SK-N-SH treated with all-trans-retinoic acid at 6 μM for 48 hours (cell line): ENCODE results near the gene P2RY14.

ENCODE experiments used
- ATAC-seq: fragments of 200-7000 bp; cut with Tn5 transposase; 3 replicates; pipeline ENCODE4 v1.9.1; 2020; ENCODE audit warnings: mild to moderate bottlenecking, moderate library complexity
- ARNTL ChIP-seq: fragments of 450-650 bp; formaldehyde crosslinking; IDR thresholded peaks from 2 replicates; pipeline ENCODE4 v1.5.0; 2020; ENCODE audit warnings: low read depth, mild to moderate bottlenecking, moderate library complexity, borderline replicate concordance
- BACH2 ChIP-seq: fragments of 250-450 bp; sonication (Bioruptor Pico); IDR thresholded peaks from 2 replicates; pipeline ENCODE4 v1.9.0; 2021; ENCODE audit warnings: mild to moderate bottlenecking, borderline replicate concordance
- CSDC2 ChIP-seq: fragments of 250-450 bp; sonication (Bioruptor Pico); IDR thresholded peaks from 2 replicates; pipeline ENCODE4 v1.5.0; 2020; ENCODE audit warnings: mild to moderate bottlenecking, moderate library complexity
- ESRRG ChIP-seq: fragments of 250-450 bp; sonication (Bioruptor Pico); IDR thresholded peaks from 2 replicates; pipeline ENCODE4 v1.6.1; 2021; ENCODE audit warnings: mild to moderate bottlenecking
- GLIS3 ChIP-seq: fragments of 250-450 bp; sonication (Bioruptor Pico); IDR thresholded peaks from 2 replicates; pipeline ENCODE4 v1.5.0; 2020; ENCODE audit warnings: mild to moderate bottlenecking, moderate library complexity
- ISL1 ChIP-seq: fragments of 250-450 bp; sonication (Bioruptor Pico); IDR thresholded peaks from 2 replicates; pipeline ENCODE4 v2.1.2; 2022; ENCODE audit warnings: mild to moderate bottlenecking, moderate library complexity
- OSR1 ChIP-seq: fragments of 250-450 bp; sonication (Bioruptor Pico); IDR thresholded peaks from 2 replicates; pipeline ENCODE4 v1.8.0; 2022; ENCODE audit warnings: moderate library complexity, mild to moderate bottlenecking, inconsistent platforms
- PPARA ChIP-seq: fragments of 250-450 bp; sonication (Bioruptor Pico); IDR thresholded peaks from 2 replicates; pipeline ENCODE4 v1.5.0; 2020; ENCODE audit warnings: mild to moderate bottlenecking, borderline replicate concordance
- RARB ChIP-seq: fragments of 250-450 bp; sonication (Bioruptor Pico); IDR thresholded peaks from 2 replicates; pipeline ENCODE4 v1.8.0; 2021; ENCODE audit warnings: mild to moderate bottlenecking, moderate library complexity
- SNAI2 ChIP-seq: fragments of 250-450 bp; sonication (Bioruptor Pico); IDR thresholded peaks from 2 replicates; pipeline ENCODE4 v1.5.0; 2020; ENCODE audit warnings: mild to moderate bottlenecking, moderate library complexity
- TCF4 ChIP-seq: fragments of 250-450 bp; sonication (Bioruptor Pico); IDR thresholded peaks from 2 replicates; pipeline ENCODE4 v1.8.0; 2021; ENCODE audit warnings: mild to moderate bottlenecking, moderate library complexity, borderline replicate concordance
- TOX ChIP-seq: fragments of 250-450 bp; sonication (Bioruptor Pico); IDR thresholded peaks from 2 replicates; pipeline ENCODE4 v1.8.0; 2021; ENCODE audit warnings: mild to moderate bottlenecking, moderate library complexity, borderline replicate concordance
- ZC3H10 ChIP-seq: fragments of 250-450 bp; sonication (Bioruptor Pico); IDR thresholded peaks from 2 replicates; pipeline ENCODE4 v1.5.1; 2021; ENCODE audit warnings: mild to moderate bottlenecking, moderate library complexity
- ZFP3 ChIP-seq: fragments of 250-450 bp; sonication (Bioruptor Pico); IDR thresholded peaks from 2 replicates; pipeline ENCODE4 v1.5.0; 2020; ENCODE audit warnings: mild to moderate bottlenecking, moderate library complexity
- ZFP30 ChIP-seq: fragments of 450-650 bp; formaldehyde crosslinking; IDR thresholded peaks from 2 replicates; pipeline ENCODE4 v1.5.0; 2022; ENCODE audit warnings: mild to moderate bottlenecking, moderate library complexity
- ZNF565 ChIP-seq: fragments of 450-650 bp; formaldehyde crosslinking; conservative IDR thresholded peaks from 2 replicates; pipeline ENCODE4 v1.5.0; 2020; ENCODE audit warnings: low read depth, mild to moderate bottlenecking, moderate library complexity
- ZNF70 ChIP-seq: fragments of 450-650 bp; formaldehyde crosslinking; IDR thresholded peaks from 2 replicates; pipeline ENCODE4 v1.5.0; 2020; ENCODE audit warnings: mild to moderate bottlenecking, moderate library complexity
- ZNF8 ChIP-seq: fragments of 450-650 bp; formaldehyde crosslinking; IDR thresholded peaks from 2 replicates; pipeline ENCODE4 v1.5.0; 2020; ENCODE audit warnings: mild to moderate bottlenecking, moderate library complexity
- TF ChIP-seq, protein P1 (sequence below): fragments of 250-450 bp; sonication (Bioruptor Pico); IDR thresholded peaks from 2 replicates; pipeline ENCODE4 v1.5.1; 2021; ENCODE audit warnings: mild to moderate bottlenecking, moderate library complexity
- TF ChIP-seq, protein P2 (sequence below): fragments of 250-450 bp; sonication (Bioruptor Pico); IDR thresholded peaks from 2 replicates; pipeline ENCODE4 v1.5.0; 2020; ENCODE audit warnings: mild to moderate bottlenecking, moderate library complexity
- TF ChIP-seq, protein P3 (sequence below): fragments of 250-450 bp; sonication (Bioruptor Pico); IDR thresholded peaks from 2 replicates; pipeline ENCODE4 v1.8.0; 2020; ENCODE audit warnings: mild to moderate bottlenecking, moderate library complexity, borderline replicate concordance
- TF ChIP-seq, protein P4 (sequence below): fragments of 250-450 bp; sonication (Bioruptor Pico); IDR thresholded peaks from 2 replicates; pipeline ENCODE4 v1.8.0; 2021; ENCODE audit warnings: low read depth, mild to moderate bottlenecking, moderate library complexity, borderline replicate concordance

The P2RY14 gene

DNA sequence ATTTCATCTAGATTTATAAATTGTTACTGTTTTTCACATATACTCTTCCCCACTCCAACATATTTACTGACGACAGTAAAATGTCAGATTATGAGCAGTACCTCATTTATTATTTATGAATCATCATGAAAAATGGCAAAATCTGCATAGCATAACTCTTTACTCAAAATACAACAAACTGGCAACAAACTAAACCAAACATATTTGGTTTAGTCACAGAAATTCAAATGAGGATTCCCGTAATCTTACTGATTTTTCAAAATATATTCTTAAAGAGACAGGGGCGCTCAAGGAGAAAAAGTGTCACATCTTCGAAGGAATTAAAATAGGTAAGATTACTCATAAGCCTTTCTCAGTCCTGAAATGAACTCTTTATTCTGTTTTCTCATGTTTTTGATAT, 41.3 kb upstream of the P2RY14 start:
- no peak for TF ChIP-seq ZC3H10 (CRISPR knock-in tag)
- peak; percentile 41 for TF ChIP-seq ISL1 (CRISPR knock-in tag)
- peak; percentile 70 for ATAC-seq

DNA sequence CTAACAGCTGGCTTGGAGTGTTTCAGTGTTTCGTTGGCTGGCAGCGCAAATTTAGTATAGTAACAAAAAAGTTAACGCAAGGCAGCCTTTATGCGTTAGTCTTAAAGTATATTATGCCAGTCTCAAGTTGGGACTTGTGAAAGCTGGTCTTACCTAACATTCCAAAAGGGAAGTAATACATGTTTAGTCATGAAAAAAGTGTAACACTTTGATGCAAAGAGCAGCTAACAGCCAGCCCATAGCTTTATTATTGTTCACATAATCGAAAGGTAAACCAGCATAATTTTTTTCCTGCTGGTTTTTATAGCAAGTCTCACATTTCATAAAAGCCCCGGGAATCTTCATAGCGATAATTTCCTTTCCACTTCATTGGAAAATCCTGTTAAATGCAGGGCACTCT, 40.6 kb upstream of the P2RY14 start:
- TF ChIP-seq TCF4 (CRISPR knock-in tag) (no peak), ZNF70 (no peak), ZFP30 (no peak), ZNF8 (CRISPR knock-in tag) (no peak), ZC3H10 (CRISPR knock-in tag) (no peak), ESRRG (CRISPR knock-in tag) (no peak), TOX (no peak), CSDC2 (CRISPR knock-in tag) (no peak), ISL1 (CRISPR knock-in tag) (no peak), BACH2 (CRISPR knock-in tag) (no peak), RARB (no peak), ZNF565 (no peak), SNAI2 (CRISPR knock-in tag) (no peak), PPARA (no peak), OSR1 (CRISPR knock-in tag) (no peak), GLIS3 (CRISPR knock-in tag) (no peak)
- TF ChIP-seq, protein P1, sequence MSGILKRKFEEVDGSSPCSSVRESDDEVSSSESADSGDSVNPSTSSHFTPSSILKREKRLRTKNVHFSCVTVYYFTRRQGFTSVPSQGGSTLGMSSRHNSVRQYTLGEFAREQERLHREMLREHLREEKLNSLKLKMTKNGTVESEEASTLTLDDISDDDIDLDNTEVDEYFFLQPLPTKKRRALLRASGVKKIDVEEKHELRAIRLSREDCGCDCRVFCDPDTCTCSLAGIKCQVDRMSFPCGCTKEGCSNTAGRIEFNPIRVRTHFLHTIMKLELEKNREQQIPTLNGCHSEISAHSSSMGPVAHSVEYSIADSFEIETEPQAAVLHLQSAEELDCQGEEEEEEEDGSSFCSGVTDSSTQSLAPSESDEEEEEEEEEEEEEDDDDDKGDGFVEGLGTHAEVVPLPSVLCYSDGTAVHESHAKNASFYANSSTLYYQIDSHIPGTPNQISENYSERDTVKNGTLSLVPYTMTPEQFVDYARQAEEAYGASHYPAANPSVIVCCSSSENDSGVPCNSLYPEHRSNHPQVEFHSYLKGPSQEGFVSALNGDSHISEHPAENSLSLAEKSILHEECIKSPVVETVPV: no peak
- TF ChIP-seq, protein P2, sequence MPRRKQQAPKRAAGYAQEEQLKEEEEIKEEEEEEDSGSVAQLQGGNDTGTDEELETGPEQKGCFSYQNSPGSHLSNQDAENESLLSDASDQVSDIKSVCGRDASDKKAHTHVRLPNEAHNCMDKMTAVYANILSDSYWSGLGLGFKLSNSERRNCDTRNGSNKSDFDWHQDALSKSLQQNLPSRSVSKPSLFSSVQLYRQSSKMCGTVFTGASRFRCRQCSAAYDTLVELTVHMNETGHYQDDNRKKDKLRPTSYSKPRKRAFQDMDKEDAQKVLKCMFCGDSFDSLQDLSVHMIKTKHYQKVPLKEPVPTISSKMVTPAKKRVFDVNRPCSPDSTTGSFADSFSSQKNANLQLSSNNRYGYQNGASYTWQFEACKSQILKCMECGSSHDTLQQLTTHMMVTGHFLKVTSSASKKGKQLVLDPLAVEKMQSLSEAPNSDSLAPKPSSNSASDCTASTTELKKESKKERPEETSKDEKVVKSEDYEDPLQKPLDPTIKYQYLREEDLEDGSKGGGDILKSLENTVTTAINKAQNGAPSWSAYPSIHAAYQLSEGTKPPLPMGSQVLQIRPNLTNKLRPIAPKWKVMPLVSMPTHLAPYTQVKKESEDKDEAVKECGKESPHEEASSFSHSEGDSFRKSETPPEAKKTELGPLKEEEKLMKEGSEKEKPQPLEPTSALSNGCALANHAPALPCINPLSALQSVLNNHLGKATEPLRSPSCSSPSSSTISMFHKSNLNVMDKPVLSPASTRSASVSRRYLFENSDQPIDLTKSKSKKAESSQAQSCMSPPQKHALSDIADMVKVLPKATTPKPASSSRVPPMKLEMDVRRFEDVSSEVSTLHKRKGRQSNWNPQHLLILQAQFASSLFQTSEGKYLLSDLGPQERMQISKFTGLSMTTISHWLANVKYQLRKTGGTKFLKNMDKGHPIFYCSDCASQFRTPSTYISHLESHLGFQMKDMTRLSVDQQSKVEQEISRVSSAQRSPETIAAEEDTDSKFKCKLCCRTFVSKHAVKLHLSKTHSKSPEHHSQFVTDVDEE (CRISPR knock-in tag): no peak
- TF ChIP-seq, protein P3, sequence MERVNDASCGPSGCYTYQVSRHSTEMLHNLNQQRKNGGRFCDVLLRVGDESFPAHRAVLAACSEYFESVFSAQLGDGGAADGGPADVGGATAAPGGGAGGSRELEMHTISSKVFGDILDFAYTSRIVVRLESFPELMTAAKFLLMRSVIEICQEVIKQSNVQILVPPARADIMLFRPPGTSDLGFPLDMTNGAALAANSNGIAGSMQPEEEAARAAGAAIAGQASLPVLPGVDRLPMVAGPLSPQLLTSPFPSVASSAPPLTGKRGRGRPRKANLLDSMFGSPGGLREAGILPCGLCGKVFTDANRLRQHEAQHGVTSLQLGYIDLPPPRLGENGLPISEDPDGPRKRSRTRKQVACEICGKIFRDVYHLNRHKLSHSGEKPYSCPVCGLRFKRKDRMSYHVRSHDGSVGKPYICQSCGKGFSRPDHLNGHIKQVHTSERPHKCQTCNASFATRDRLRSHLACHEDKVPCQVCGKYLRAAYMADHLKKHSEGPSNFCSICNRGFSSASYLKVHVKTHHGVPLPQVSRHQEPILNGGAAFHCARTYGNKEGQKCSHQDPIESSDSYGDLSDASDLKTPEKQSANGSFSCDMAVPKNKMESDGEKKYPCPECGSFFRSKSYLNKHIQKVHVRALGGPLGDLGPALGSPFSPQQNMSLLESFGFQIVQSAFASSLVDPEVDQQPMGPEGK: no peak
- TF ChIP-seq, protein P4, sequence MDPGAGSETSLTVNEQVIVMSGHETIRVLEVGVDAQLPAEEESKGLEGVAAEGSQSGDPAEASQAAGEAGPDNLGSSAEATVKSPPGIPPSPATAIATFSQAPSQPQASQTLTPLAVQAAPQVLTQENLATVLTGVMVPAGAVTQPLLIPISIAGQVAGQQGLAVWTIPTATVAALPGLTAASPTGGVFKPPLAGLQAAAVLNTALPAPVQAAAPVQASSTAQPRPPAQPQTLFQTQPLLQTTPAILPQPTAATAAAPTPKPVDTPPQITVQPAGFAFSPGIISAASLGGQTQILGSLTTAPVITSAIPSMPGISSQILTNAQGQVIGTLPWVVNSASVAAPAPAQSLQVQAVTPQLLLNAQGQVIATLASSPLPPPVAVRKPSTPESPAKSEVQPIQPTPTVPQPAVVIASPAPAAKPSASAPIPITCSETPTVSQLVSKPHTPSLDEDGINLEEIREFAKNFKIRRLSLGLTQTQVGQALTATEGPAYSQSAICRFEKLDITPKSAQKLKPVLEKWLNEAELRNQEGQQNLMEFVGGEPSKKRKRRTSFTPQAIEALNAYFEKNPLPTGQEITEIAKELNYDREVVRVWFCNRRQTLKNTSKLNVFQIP: no peak
- TF ChIP-seq, all 23 proteins: peak for 0
- ATAC-seq: no peak; the same call in 2 of the 3 replicates

DNA sequence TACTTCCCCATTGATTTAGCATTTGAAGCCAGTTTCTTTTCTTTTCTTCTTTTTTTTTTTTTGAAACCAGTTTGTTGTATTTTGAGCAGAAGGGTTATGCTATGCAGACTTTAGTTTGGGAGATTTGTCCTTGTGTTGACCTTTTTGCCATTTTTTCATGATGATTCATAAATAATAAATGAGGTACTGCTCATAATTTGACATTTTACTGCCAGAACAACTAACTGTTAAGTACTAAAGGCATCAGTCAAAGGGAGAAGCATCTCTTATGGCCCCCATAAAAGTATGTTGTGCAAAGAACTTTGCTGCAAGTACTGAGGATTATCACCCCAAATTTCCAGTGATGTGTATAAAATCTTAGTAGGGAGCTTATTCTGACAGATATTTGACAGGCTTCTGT, 40.0 kb upstream of the P2RY14 start:
- TF ChIP-seq SNAI2 (CRISPR knock-in tag) (no peak), GLIS3 (CRISPR knock-in tag) (no peak), ISL1 (CRISPR knock-in tag) (peak; percentile 75), ARNTL (CRISPR knock-in tag) (no peak), ZFP3 (no peak), ZC3H10 (CRISPR knock-in tag) (no peak)
- ATAC-seq: peak; percentile 65

DNA sequence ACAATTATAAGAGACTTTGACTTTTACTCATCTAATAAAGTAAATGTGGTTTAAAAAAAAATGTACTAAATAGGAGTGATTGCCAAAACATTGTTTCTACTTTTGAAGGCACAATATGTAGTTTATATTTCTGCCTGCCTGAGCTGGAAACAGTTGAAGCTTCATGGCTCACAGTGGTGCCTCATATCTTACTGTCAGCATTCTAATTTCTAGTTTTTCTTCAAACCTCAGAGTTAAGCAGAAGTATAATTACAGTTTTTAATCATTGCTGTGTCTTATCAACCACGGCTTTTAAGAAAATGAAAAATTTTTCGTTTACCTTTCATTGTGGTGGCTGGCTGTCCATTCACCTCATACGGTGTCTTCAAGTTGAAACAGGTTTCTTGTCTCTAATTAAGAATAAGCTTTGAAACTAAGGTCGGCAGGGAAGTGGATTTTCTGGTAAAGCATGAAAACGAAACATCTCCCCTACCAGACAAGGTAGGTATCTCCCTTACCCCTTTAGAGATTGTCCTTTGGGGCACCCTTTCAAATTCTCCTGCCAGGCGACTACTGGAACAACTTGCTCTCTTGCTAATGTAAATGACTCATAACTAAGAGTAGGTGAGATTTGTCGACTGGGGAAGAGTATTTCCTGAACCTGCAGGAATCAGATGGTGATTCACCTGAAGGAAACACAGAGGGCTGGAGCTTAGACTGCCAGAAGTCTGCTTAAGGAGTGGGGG, 38.1 kb upstream of the P2RY14 start, which contains the start of gene GPR87:
GPR87 (minus strand) TSS at position 554 of the 725 bp plus-strand sequence. CDS start 16,720 bp downstream, outside the sequence.
- ATAC-seq: no peak
- no peak for TF ChIP-seq ISL1 (CRISPR knock-in tag)
- TF ChIP-seq ARNTL (CRISPR knock-in tag): no peak
- TF ChIP-seq, protein P4: no peak
- no peak for TF ChIP-seq ZNF70
- TF ChIP-seq, protein P2 (CRISPR knock-in tag): no peak
- no peak for TF ChIP-seq RARB
- no peak for TF ChIP-seq TCF4 (CRISPR knock-in tag)
- no peak for TF ChIP-seq ZFP30
- TF ChIP-seq PPARA: no peak
- TF ChIP-seq GLIS3 (CRISPR knock-in tag): no peak
- no peak for TF ChIP-seq ZNF8 (CRISPR knock-in tag)
- TF ChIP-seq ZNF565: no peak
